Measurements from ENCODE around the gene POC1A.

Gene POC1A

GRCh38 chr3:52150357-52150756 lies 3.9 kb downstream of the POC1A start:
- DNase-seq = no peak

GRCh38 chr3:52149726-52150125 lies 4.5 kb downstream of the POC1A start:
- no peak for DNase-seq

GRCh38 chr3:52149021-52149420 lies 5.2 kb downstream of the POC1A start:
- DNase-seq = no peak

- DNase-seq = no peak
Measured at GRCh38 chr3:52147804-52148203, 6.4 kb downstream of the POC1A start.

GRCh38 chr3:52146811-52147210 lies 7.4 kb downstream of the POC1A start:
- no peak for DNase-seq

GRCh38 chr3:52146189-52146588 lies 8.0 kb downstream of the POC1A start:
- DNase-seq = no peak

GRCh38 chr3:52145736-52146110 lies 8.5 kb downstream of the POC1A start:
- DNase-seq = no peak

- no peak for DNase-seq
Measured at GRCh38 chr3:52144796-52145735, 9.2 kb downstream of the POC1A start.

GRCh38 chr3:52144034-52144795 lies 10.0 kb downstream of the POC1A start:
- peak; percentile 92 for DNase-seq

- no peak for DNase-seq
Measured at GRCh38 chr3:52143616-52144015, 10.6 kb downstream of the POC1A start.

GRCh38 chr3:52143156-52143555 lies 11.1 kb downstream of the POC1A start:
- no peak for DNase-seq

- DNase-seq = no peak
Measured at GRCh38 chr3:52141751-52142150, 12.5 kb downstream of the POC1A start.

- no peak for DNase-seq
Measured at GRCh38 chr3:52140769-52141168, 13.5 kb downstream of the POC1A start.

- no peak for DNase-seq
Measured at GRCh38 chr3:52140000-52140399, 14.2 kb downstream of the POC1A start.

- no peak for DNase-seq
Measured at GRCh38 chr3:52137311-52137710, 16.9 kb downstream of the POC1A start.

GRCh38 chr3:52136513-52136912 lies 17.7 kb downstream of the POC1A start:
- no peak for DNase-seq

- no peak for DNase-seq
Measured at GRCh38 chr3:52135332-52135731, 18.9 kb downstream of the POC1A start.

- no peak for DNase-seq
Measured at GRCh38 chr3:52134761-52135160, 19.5 kb downstream of the POC1A start.

- DNase-seq = no peak
Measured at GRCh38 chr3:52132930-52133329, 21.3 kb downstream of the POC1A start.

- DNase-seq = no peak
Measured at GRCh38 chr3:52132041-52132440, 22.2 kb downstream of the POC1A start.

GRCh38 chr3:52130966-52131622 lies 23.1 kb downstream of the POC1A start:
- no peak for DNase-seq

- no peak for DNase-seq
Measured at GRCh38 chr3:52128118-52128683, 26.0 kb downstream of the POC1A start.

GRCh38 chr3:52126500-52126899 lies 27.7 kb downstream of the POC1A start:
- no peak for DNase-seq

Data from activated CD8-positive, alpha-beta memory T cell treated with anti-CD3 and anti-CD28 coated beads, Interleukin-2, amount 50 U/mL, for 48 hours (primary cell).